ENCODE results near the gene HBE1.
A peak's percentile ranks its signal among the peaks of the same experiment; 100 is the strongest.
"Not testable (repeated sequence)": the region's sequence is repeated elsewhere in the genome, so short reads cannot be mapped to it uniquely, and the experiment has no call there.

GRCh38 chr11:5254646-5255413, 14.9 kb downstream of the HBE1 start, which contains the start of gene HBG2:
- peak; percentile 65 for TF ChIP-seq POLR2A (conservative IDR thresholded peaks at IDR 0.05)
- not testable (repeated sequence) for TF ChIP-seq ZNF316 (IDR thresholded peaks at IDR 0.05); RB1 (IDR thresholded peaks at IDR 0.05; ENCODE audit: low read depth); ELK1 (CRISPR knock-in tag; IDR thresholded peaks at IDR 0.05); MED1 (CRISPR knock-in tag; IDR thresholded peaks at IDR 0.05; ENCODE audit: borderline replicate concordance); ZNF445 (CRISPR knock-in tag; IDR thresholded peaks at IDR 0.05; ENCODE audit: low read depth); SETDB1 (IDR thresholded peaks at IDR 0.05; ENCODE audit: low read length); ZNF398 (CRISPR knock-in tag; IDR thresholded peaks at IDR 0.05)
- 0 out of 2 replicates have a peak, but pooled peaks have one; percentile 11 for TF ChIP-seq PKNOX1 (IDR thresholded peaks at IDR 0.05)
- TF ChIP-seq HDAC2 (IDR thresholded peaks at IDR 0.05) = 0 out of 2 replicates have a peak, but pooled peaks have one; percentile 44

All from K562 (cell line).